Measurements from ENCODE around the gene ETV6.

DNA sequence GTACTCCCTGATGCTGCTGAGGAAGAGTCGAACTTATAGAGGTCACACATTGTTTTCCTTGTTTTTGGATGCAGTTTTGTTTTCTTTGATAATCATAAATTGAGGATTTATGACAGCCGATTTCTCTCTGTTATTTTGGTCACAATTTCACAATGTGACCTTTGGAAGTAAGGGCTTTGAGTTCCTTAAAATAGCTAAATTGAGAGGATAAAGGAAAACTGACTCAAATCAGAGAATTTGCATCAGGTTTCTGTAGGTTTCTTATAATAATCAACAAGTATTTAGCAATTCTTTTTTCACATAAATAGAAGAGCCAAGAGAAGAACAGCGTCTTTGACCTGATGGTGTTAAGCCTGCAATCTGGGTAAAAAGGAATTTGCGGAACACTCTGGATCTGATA is 66.1 kb downstream of the ETV6 start:
- TF ChIP-seq, protein P1, sequence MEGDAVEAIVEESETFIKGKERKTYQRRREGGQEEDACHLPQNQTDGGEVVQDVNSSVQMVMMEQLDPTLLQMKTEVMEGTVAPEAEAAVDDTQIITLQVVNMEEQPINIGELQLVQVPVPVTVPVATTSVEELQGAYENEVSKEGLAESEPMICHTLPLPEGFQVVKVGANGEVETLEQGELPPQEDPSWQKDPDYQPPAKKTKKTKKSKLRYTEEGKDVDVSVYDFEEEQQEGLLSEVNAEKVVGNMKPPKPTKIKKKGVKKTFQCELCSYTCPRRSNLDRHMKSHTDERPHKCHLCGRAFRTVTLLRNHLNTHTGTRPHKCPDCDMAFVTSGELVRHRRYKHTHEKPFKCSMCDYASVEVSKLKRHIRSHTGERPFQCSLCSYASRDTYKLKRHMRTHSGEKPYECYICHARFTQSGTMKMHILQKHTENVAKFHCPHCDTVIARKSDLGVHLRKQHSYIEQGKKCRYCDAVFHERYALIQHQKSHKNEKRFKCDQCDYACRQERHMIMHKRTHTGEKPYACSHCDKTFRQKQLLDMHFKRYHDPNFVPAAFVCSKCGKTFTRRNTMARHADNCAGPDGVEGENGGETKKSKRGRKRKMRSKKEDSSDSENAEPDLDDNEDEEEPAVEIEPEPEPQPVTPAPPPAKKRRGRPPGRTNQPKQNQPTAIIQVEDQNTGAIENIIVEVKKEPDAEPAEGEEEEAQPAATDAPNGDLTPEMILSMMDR (IDR thresholded peaks at IDR 0.05), result no peak
- no peak for TF ChIP-seq POLR2A (IDR thresholded peaks at IDR 0.05)
- no peak for TF ChIP-seq POLR2AphosphoS5 (IDR thresholded peaks at IDR 0.05)
